SK-N-SH treated with all-trans-retinoic acid at 6 μM for 48 hours (cell line): ENCODE data around the gene CSRNP3.

Source experiments
- ATAC-seq: fragments of 200-7000 bp; cut with Tn5 transposase; 3 replicates; pipeline ENCODE4 v1.9.1; 2020; ENCODE audit warnings: mild to moderate bottlenecking, moderate library complexity
- ARNTL ChIP-seq: fragments of 450-650 bp; formaldehyde crosslinking; IDR thresholded peaks from 2 replicates; pipeline ENCODE4 v1.5.0; 2020; ENCODE audit warnings: low read depth, mild to moderate bottlenecking, moderate library complexity, borderline replicate concordance
- BACH2 ChIP-seq: fragments of 250-450 bp; sonication (Bioruptor Pico); IDR thresholded peaks from 2 replicates; pipeline ENCODE4 v1.9.0; 2021; ENCODE audit warnings: mild to moderate bottlenecking, borderline replicate concordance
- CREB5 ChIP-seq: fragments of 250-450 bp; sonication (Bioruptor Pico); IDR thresholded peaks from 2 replicates; pipeline ENCODE4 v1.5.1; 2020; ENCODE audit warnings: low read depth, mild to moderate bottlenecking, moderate library complexity
- CSRNP3 ChIP-seq: fragments of 250-450 bp; sonication (Bioruptor Pico); IDR thresholded peaks from 2 replicates; pipeline ENCODE4 v1.5.1; 2021; ENCODE audit warnings: mild to moderate bottlenecking, moderate library complexity
- ESRRG ChIP-seq: fragments of 250-450 bp; sonication (Bioruptor Pico); IDR thresholded peaks from 2 replicates; pipeline ENCODE4 v1.6.1; 2021; ENCODE audit warnings: mild to moderate bottlenecking
- POU6F1 ChIP-seq: fragments of 250-450 bp; sonication (Bioruptor Pico); IDR thresholded peaks from 2 replicates; pipeline ENCODE4 v1.8.0; 2021; ENCODE audit warnings: low read depth, mild to moderate bottlenecking, moderate library complexity, borderline replicate concordance
- PPARA ChIP-seq: fragments of 250-450 bp; sonication (Bioruptor Pico); IDR thresholded peaks from 2 replicates; pipeline ENCODE4 v1.5.0; 2020; ENCODE audit warnings: mild to moderate bottlenecking, borderline replicate concordance
- RARB ChIP-seq: fragments of 250-450 bp; sonication (Bioruptor Pico); IDR thresholded peaks from 2 replicates; pipeline ENCODE4 v1.8.0; 2021; ENCODE audit warnings: mild to moderate bottlenecking, moderate library complexity
- TCF4 ChIP-seq: fragments of 250-450 bp; sonication (Bioruptor Pico); IDR thresholded peaks from 2 replicates; pipeline ENCODE4 v1.8.0; 2021; ENCODE audit warnings: mild to moderate bottlenecking, moderate library complexity, borderline replicate concordance
- TSHZ2 ChIP-seq: fragments of 250-450 bp; sonication (Bioruptor Pico); IDR thresholded peaks from 2 replicates; pipeline ENCODE4 v1.5.0; 2020; ENCODE audit warnings: mild to moderate bottlenecking, moderate library complexity
- ZC3H10 ChIP-seq: fragments of 250-450 bp; sonication (Bioruptor Pico); IDR thresholded peaks from 2 replicates; pipeline ENCODE4 v1.5.1; 2021; ENCODE audit warnings: mild to moderate bottlenecking, moderate library complexity
- ZFP3 ChIP-seq: fragments of 250-450 bp; sonication (Bioruptor Pico); IDR thresholded peaks from 2 replicates; pipeline ENCODE4 v1.5.0; 2020; ENCODE audit warnings: mild to moderate bottlenecking, moderate library complexity
- ZFP30 ChIP-seq: fragments of 450-650 bp; formaldehyde crosslinking; IDR thresholded peaks from 2 replicates; pipeline ENCODE4 v1.5.0; 2022; ENCODE audit warnings: mild to moderate bottlenecking, moderate library complexity
- ZNF565 ChIP-seq: fragments of 450-650 bp; formaldehyde crosslinking; conservative IDR thresholded peaks from 2 replicates; pipeline ENCODE4 v1.5.0; 2020; ENCODE audit warnings: low read depth, mild to moderate bottlenecking, moderate library complexity
- ZNF70 ChIP-seq: fragments of 450-650 bp; formaldehyde crosslinking; IDR thresholded peaks from 2 replicates; pipeline ENCODE4 v1.5.0; 2020; ENCODE audit warnings: mild to moderate bottlenecking, moderate library complexity
- ZNF8 ChIP-seq: fragments of 450-650 bp; formaldehyde crosslinking; IDR thresholded peaks from 2 replicates; pipeline ENCODE4 v1.5.0; 2020; ENCODE audit warnings: mild to moderate bottlenecking, moderate library complexity

Gene CSRNP3

GRCh38 chr2:165692906-165693305 is 223.4 kb downstream of the CSRNP3 start:
- TF ChIP-seq ZNF8 (CRISPR knock-in tag) (no peak), ESRRG (no peak), RARB (no peak), TCF4 (CRISPR knock-in tag) (no peak), PPARA (no peak), ZFP3 (CRISPR knock-in tag) (no peak), ZNF565 (CRISPR knock-in tag) (no peak)
- no peak for ATAC-seq

- no peak for ATAC-seq
Measured at GRCh38 chr2:165693838-165694237, 224.3 kb downstream of the CSRNP3 start.

More at GRCh38 chr2:165693838-165694237, 224.3 kb downstream of the CSRNP3 start:
- no peak for TF ChIP-seq ZNF70 (CRISPR knock-in tag)
- no peak for TF ChIP-seq TSHZ2 (CRISPR knock-in tag)
- no peak for TF ChIP-seq TCF4 (CRISPR knock-in tag)
- no peak for TF ChIP-seq BACH2 (CRISPR knock-in tag)
- TF ChIP-seq CREB5 = no peak
- no peak for TF ChIP-seq RARB
- no peak for TF ChIP-seq ZNF565 (CRISPR knock-in tag)
- TF ChIP-seq ZFP30 (CRISPR knock-in tag) = no peak
- TF ChIP-seq ZFP3 (CRISPR knock-in tag) = no peak
- TF ChIP-seq ZC3H10 = no peak
- no peak for TF ChIP-seq PPARA
- no peak for TF ChIP-seq CSRNP3 (CRISPR knock-in tag)
- no peak for TF ChIP-seq POU6F1
- no peak for TF ChIP-seq ZNF8 (CRISPR knock-in tag)
- TF ChIP-seq ARNTL (CRISPR knock-in tag) = no peak
